ENCODE results near the gene PARP12.

DNA sequence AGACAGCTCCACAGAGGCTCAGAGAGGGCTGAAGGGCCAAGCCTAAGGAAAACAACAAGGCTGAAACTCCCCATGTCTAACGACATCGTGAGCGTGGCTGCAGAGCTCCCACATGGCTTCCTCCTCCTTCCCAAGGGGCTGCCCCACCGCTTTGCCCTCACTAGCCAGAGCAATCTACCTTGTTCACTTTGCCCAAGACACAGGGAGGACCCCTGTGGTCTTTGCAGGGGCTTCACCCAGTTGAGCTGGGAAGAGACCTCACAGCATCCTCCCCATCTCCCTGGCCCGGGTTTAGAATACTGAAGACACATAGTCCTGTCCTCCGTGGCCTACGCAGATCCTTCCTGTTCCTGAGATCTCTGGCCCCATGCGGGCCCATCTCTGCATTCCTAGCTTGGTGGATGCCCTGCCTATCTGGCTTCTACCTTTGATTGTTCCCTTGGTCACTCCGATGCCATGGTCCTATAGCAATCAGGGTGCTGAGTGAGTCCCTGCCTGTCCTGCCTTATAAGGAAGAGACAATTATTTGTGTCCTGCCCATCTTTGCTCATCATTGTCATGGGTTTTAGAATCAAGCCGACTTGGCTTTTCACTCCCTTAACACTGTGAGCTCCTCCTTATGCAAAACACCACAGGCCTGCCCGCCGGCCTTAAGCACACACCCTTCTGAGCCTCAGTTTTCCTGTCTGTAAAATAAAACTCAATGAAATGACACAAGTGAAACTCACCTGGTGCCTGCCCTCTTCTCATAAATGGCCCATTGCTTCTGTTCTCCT, 73.2 kb downstream of the PARP12 start:
- TF ChIP-seq NFATC3 (IDR thresholded peaks at IDR 0.05) (no peak), GATAD2A (IDR thresholded peaks at IDR 0.05) (no peak), HDAC1 (IDR thresholded peaks at IDR 0.05) (no peak), RNF2 (IDR thresholded peaks at IDR 0.05) (no peak), TGIF2 (CRISPR knock-in tag; IDR thresholded peaks at IDR 0.05) (no peak), ZNF133 (CRISPR knock-in tag; IDR thresholded peaks at IDR 0.05) (no peak), FOS (IDR thresholded peaks at IDR 0.05; ENCODE audit: extremely low read depth, insufficient read length) (no peak), KAT7 (CRISPR knock-in tag; IDR thresholded peaks at IDR 0.05; ENCODE audit: borderline replicate concordance) (no peak)
- TF ChIP-seq, protein P1, sequence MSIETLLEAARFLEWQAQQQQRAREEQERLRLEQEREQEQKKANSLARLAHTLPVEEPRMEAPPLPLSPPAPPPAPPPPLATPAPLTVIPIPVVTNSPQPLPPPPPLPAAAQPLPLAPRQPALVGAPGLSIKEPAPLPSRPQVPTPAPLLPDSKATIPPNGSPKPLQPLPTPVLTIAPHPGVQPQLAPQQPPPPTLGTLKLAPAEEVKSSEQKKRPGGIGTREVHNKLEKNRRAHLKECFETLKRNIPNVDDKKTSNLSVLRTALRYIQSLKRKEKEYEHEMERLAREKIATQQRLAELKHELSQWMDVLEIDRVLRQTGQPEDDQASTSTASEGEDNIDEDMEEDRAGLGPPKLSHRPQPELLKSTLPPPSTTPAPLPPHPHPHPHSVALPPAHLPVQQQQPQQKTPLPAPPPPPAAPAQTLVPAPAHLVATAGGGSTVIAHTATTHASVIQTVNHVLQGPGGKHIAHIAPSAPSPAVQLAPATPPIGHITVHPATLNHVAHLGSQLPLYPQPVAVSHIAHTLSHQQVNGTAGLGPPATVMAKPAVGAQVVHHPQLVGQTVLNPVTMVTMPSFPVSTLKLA (conservative IDR thresholded peaks at IDR 0.05): no peak
- TF ChIP-seq, protein P2, sequence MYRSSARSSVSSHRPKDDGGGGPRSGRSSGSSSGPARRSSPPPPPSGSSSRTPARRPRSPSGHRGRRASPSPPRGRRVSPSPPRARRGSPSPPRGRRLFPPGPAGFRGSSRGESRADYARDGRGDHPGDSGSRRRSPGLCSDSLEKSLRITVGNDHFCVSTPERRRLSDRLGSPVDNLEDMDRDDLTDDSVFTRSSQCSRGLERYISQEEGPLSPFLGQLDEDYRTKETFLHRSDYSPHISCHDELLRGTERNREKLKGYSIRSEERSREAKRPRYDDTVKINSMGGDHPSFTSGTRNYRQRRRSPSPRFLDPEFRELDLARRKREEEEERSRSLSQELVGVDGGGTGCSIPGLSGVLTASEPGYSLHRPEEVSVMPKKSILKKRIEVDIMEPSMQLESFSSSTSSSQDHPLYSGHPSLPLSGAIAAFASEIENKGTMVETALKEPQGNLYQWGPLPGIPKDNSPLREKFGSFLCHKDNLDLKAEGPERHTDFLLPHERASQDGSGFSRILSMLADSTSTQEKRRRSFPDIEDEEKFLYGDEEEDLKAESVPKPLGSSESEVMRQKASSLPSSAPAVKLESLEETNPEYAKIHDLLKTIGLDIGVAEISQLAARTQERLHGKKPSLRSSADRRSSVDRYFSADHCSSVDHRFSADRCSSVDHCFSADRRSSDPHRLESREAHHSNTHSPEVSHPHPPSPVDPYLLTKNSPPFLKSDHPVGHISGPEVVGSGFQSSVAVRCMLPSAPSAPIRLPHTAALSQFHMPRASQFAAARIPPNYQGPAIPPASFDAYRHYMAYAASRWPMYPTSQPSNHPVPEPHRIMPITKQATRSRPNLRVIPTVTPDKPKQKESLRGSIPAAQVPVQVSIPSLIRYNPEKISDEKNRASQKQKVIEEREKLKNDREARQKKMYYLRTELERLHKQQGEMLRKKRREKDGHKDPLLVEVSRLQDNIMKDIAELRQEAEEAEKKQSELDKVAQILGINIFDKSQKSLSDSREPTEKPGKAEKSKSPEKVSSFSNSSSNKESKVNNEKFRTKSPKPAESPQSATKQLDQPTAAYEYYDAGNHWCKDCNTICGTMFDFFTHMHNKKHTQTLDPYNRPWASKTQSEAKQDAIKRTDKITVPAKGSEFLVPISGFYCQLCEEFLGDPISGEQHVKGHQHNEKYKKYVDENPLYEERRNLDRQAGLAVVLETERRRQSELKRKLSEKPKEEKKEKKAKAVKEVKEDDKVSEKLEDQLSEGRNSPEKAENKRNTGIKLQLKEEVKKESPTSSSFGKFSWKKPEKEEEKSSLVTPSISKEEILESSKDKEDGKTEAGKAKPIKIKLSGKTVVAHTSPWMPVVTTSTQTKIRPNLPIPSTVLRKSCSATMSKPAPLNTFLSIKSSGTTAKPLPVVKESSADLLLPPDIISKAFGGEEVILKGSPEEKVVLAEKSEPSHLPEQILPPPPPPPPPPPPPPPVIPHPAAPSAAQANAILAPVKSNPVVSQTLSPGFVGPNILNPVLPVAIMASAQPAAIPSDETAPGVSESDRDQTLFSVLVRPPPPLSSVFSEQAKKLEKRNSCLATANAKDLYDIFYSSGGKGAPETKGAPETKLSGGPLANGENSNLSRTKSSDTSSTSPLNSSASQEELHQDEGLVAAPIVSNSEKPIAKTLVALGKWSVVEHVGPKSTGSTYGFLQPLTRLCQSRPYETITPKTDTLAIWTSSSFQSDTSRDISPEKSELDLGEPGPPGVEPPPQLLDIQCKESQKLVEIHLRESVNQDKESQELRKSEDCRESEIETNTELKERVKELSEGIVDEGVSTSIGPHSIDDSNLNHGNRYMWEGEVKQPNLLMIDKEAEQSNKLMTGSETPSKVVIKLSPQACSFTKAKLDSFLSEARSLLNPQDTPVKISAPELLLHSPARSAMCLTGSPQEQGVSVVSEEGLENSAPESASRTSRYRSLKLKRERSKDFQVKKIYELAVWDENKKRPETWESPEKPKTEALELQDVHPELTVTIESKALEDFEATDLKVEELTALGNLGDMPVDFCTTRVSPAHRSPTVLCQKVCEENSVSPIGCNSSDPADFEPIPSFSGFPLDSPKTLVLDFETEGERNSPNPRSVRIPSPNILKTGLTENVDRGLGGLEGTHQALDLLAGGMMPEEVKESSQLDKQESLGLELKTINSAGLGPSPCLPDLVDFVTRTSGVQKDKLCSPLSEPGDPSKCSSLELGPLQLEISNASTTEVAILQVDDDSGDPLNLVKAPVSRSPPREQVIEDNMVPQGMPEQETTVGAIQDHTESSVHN (IDR thresholded peaks at IDR 0.05; ENCODE audit: borderline replicate concordance in 1 of 2, low read depth in 1 of 2): no peak
- TF ChIP-seq, protein P3, sequence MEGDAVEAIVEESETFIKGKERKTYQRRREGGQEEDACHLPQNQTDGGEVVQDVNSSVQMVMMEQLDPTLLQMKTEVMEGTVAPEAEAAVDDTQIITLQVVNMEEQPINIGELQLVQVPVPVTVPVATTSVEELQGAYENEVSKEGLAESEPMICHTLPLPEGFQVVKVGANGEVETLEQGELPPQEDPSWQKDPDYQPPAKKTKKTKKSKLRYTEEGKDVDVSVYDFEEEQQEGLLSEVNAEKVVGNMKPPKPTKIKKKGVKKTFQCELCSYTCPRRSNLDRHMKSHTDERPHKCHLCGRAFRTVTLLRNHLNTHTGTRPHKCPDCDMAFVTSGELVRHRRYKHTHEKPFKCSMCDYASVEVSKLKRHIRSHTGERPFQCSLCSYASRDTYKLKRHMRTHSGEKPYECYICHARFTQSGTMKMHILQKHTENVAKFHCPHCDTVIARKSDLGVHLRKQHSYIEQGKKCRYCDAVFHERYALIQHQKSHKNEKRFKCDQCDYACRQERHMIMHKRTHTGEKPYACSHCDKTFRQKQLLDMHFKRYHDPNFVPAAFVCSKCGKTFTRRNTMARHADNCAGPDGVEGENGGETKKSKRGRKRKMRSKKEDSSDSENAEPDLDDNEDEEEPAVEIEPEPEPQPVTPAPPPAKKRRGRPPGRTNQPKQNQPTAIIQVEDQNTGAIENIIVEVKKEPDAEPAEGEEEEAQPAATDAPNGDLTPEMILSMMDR (IDR thresholded peaks at IDR 0.05 in 2 of 3, conservative IDR thresholded peaks at IDR 0.05 in 1 of 3; ENCODE audit: insufficient read depth in 2 of 3, low read depth in 1 of 3, low read length in 3 of 3): no peak
- TF ChIP-seq, protein P4, sequence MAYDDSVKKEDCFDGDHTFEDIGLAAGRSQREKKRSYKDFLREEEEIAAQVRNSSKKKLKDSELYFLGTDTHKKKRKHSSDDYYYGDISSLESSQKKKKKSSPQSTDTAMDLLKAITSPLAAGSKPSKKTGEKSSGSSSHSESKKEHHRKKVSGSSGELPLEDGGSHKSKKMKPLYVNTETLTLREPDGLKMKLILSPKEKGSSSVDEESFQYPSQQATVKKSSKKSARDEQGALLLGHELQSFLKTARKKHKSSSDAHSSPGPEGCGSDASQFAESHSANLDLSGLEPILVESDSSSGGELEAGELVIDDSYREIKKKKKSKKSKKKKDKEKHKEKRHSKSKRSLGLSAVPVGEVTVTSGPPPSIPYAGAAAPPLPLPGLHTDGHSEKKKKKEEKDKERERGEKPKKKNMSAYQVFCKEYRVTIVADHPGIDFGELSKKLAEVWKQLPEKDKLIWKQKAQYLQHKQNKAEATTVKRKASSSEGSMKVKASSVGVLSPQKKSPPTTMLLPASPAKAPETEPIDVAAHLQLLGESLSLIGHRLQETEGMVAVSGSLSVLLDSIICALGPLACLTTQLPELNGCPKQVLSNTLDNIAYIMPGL (CRISPR knock-in tag; IDR thresholded peaks at IDR 0.05): no peak
- TF ChIP-seq, protein P5, sequence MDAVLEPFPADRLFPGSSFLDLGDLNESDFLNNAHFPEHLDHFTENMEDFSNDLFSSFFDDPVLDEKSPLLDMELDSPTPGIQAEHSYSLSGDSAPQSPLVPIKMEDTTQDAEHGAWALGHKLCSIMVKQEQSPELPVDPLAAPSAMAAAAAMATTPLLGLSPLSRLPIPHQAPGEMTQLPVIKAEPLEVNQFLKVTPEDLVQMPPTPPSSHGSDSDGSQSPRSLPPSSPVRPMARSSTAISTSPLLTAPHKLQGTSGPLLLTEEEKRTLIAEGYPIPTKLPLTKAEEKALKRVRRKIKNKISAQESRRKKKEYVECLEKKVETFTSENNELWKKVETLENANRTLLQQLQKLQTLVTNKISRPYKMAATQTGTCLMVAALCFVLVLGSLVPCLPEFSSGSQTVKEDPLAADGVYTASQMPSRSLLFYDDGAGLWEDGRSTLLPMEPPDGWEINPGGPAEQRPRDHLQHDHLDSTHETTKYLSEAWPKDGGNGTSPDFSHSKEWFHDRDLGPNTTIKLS (IDR thresholded peaks at IDR 0.05; ENCODE audit: borderline replicate concordance, low read depth): no peak

Data from K562 (cell line).